B cell (primary cell): Measurements from ENCODE around the gene EIF2AK2. TPM values are rescaled to one million over a fixed set of nuclear protein-coding genes. Genes with fewer than 3 reads are reported as not detected.

ENCODE experiments used
- ATAC-seq: fragments of 200-7000 bp; cut with Tn5 transposase; one replicate; pipeline ENCODE4 v1.10.0; 2021; ENCODE audit warnings: low read depth, mild to moderate bottlenecking, moderate number of reproducible peaks, moderate library complexity
- CTCF ChIA-PET: fragments of 350-600 bp; sonication (Branson Sonifier 250); formaldehyde crosslinking; loops from one replicate; lab custom pipeline; 2021; ENCODE audit warnings: antibody characterized with exemption, inconsistent platforms; lab: Charles Lee
- POLR2A ChIA-PET: fragments of 350-600 bp; sonication (Branson Sonifier 250); formaldehyde crosslinking; loops from one replicate; lab custom pipeline; 2021; ENCODE audit warnings: antibody characterized with exemption; lab: Charles Lee
- DNase-seq: peaks from one replicate; pipeline ENCODE4 v3.0.0; 2013
- H2AFZ ChIP-seq: 2 replicates; pipeline ENCODE4 v1.6.1; 2012; ENCODE audit warnings: mild to moderate bottlenecking, low read depth, low read length; ENCODE audit not compliant: insufficient read depth, poor library complexity, severe bottlenecking
- H3K27ac ChIP-seq, 2 donors: 1 replicate in 1 of 2; 2 replicates in 1 of 2; pipeline ENCODE4 v1.5.1; 2012 to 2013; ENCODE audit warnings: low read length in 2 of 2, mild to moderate bottlenecking in 2 of 2, moderate library complexity in 1 of 2
- H3K27me3 ChIP-seq, 4 experiments: fragments of 200-600 bp in 1 of 4; sonication (generic) in 1 of 4; replicated peaks in 1 of 4; 1 replicate in 2 of 4; 2 replicates in 2 of 4; pipeline versions ENCODE4 v1.6.1 to v1.7.0; 2013 to 2016; ENCODE audit warnings: low read length in 3 of 4, mild to moderate bottlenecking in 2 of 4, mixed read lengths in 1 of 4, moderate library complexity in 1 of 4; ENCODE audit not compliant: insufficient read depth in 4 of 4, control insufficient read depth in 3 of 4; ENCODE audit errors: control extremely low read depth in 1 of 4
- H3K36me3 ChIP-seq, 2 experiments: replicated peaks in 1 of 2; 1 replicate in 1 of 2; 2 replicates in 1 of 2; pipeline versions ENCODE4 v1.6.1 to v1.7.1; 2013; ENCODE audit warnings: low read length in 1 of 2; ENCODE audit not compliant: insufficient read depth in 2 of 2, control insufficient read depth in 1 of 2; ENCODE audit errors: control extremely low read depth in 1 of 2, extremely low read depth in 1 of 2
- H3K4me1 ChIP-seq, 2 donors: fragments of 200-600 bp in 1 of 2; sonication (generic) in 1 of 2; 1 replicate in 1 of 2; 2 replicates in 1 of 2; pipeline versions ENCODE4 v1.5.1 to v1.6.1; 2013 to 2017; ENCODE audit warnings: low read length in 2 of 2; ENCODE audit not compliant: control insufficient read depth in 2 of 2, insufficient read depth in 2 of 2
- H3K4me2 ChIP-seq: replicated peaks from 2 replicates; pipeline ENCODE3; 2012; ENCODE audit warnings: mild to moderate bottlenecking, low read depth, low read length; ENCODE audit not compliant: poor library complexity, severe bottlenecking
- H3K4me3 ChIP-seq, 5 experiments: fragments of 200-600 bp in 1 of 5; sonication (generic) in 1 of 5; 1 replicate in 3 of 5; 2 replicates in 2 of 5; pipeline versions ENCODE4 v1.5.1 to v1.7.0; 2011 to 2016; ENCODE audit warnings: low read length in 4 of 5, mild to moderate bottlenecking in 4 of 5, low read depth in 2 of 5, control low read depth in 1 of 5, moderate library complexity in 1 of 5; ENCODE audit not compliant: insufficient read depth in 1 of 5; ENCODE audit errors: control extremely low read depth in 1 of 5, extremely low read depth in 1 of 5
- H3K79me2 ChIP-seq: fragments of 200-600 bp; sonication (generic); one replicate; pipeline ENCODE4 v1.6.0; 2016; ENCODE audit warnings: low read length; ENCODE audit not compliant: control insufficient read depth, insufficient read depth
- H3K9ac ChIP-seq: fragments of 200-600 bp; sonication (generic); 2 replicates; pipeline ENCODE4 v1.6.1; 2017; ENCODE audit warnings: mild to moderate bottlenecking, low read length, moderate library complexity
- H3K9me3 ChIP-seq, 3 donors: one replicate each; pipeline versions ENCODE4 v1.6.1 to v1.7.1; 2013; ENCODE audit warnings: low read length in 2 of 3; ENCODE audit not compliant: control insufficient read depth in 2 of 3, insufficient read depth in 1 of 3; ENCODE audit errors: control extremely low read depth in 1 of 3
- H4K20me1 ChIP-seq: 2 replicates; pipeline ENCODE4 v1.6.0; 2012; ENCODE audit warnings: mild to moderate bottlenecking, low read length; ENCODE audit not compliant: insufficient read depth, control insufficient read depth, poor library complexity, severe bottlenecking
- H3K27ac Mint-ChIP-seq: one replicate; pipeline ENCODE4 v1.8.0; 2021; ENCODE audit warnings: mixed read lengths
- H3K27me3 Mint-ChIP-seq: one replicate; pipeline ENCODE4 v1.8.0; 2021; ENCODE audit warnings: mixed read lengths
- H3K4me1 Mint-ChIP-seq: one replicate; pipeline ENCODE4 v1.8.0; 2021; ENCODE audit warnings: mixed read lengths
- H3K4me3 Mint-ChIP-seq: one replicate; pipeline ENCODE4 v1.8.0; 2021; ENCODE audit warnings: mixed read lengths
- H3K9me3 Mint-ChIP-seq: one replicate; pipeline ENCODE4 v1.8.0; 2022; ENCODE audit warnings: mixed read lengths; ENCODE audit not compliant: insufficient read depth
- EZH2 ChIP-seq: IDR thresholded peaks from 2 replicates; pipeline ENCODE4 v1.6.1; 2012; ENCODE audit warnings: borderline replicate concordance, low read depth, mild to moderate bottlenecking, moderate library complexity, low read length; ENCODE audit not compliant: insufficient read depth, poor library complexity, severe bottlenecking
- WGBS: methylation state at CpG from one replicate; pipeline ENCODE4 v1.1.5; 2013; ENCODE audit warnings: missing lambda C conversion rate; ENCODE audit not compliant: insufficient coverage; 5-methylcytosine and 5-hydroxymethylcytosine counted together
- intact Hi-C: fragments of 100-400 bp; cut with micrococcal nuclease; formaldehyde crosslinking; loops from one replicate; pipeline ENCODE4 v1.10.0; 2022
- polyA plus RNA-seq: library from polyadenylated mRNA; depleted of rRNA; stranded (reverse); fragments of >200 nt; gene quantifications from 2 replicates; pipeline ENCODE4 v1.2.3, GENCODE V29; 2012
- total RNA-seq, 2 donors: library from RNA; stranded (reverse); fragments of 120-200 nt in 1 of 2; gene quantifications; 1 replicate in 1 of 2; 2 replicates in 1 of 2; pipeline versions ENCODE4 v1.2.3 to v1.2.4, GENCODE V29; 2013 to 2022
- TF ChIP-seq, protein P1 (sequence below): fragments of 200-600 bp; IDR thresholded peaks from one replicate; pipeline ENCODE4 v1.8.0; 2022; ENCODE audit warnings: antibody characterized with exemption, mild to moderate bottlenecking

EIF2AK2 gene
- total and polyA plus RNA-seq, 2 donors (not counting 1 experiment from before 2014, with no cell fraction given) = 6.5 to 36.9 TPM

DNA sequence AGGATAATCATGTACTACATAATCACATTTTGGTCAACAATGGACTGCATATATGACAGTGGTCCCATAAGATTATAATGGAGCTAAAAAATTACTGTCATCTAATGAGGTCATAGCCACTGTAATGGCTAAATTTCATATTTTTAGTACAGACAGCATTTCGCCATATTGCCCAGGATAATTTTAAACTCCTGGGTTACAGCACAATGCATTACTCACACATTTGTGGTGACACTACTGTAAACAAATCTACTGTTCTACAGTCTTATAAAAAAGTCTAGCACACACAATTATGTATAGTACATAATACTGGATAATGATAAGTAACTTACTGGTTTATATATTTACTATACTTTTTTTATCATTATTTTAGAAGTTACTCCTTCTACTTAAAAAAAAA lies 12.8 kb downstream of the EIF2AK2 start:
- H3K27me3 Mint-ChIP-seq = no peaks in the 10 kb centered on the region
- Histone ChIP-seq H2AFZ (no peak overlapping the region), H3K27me3 (no peaks in the 10 kb centered on the region), H3K79me2 (peaks cover 6% of the 10 kb centered on the region), H3K27ac (no peak overlapping the region), H3K4me1 (peaks cover 0 to 4% of the 10 kb centered on the region in 2 donors), H3K4me3 (no peak overlapping the region), H3K36me3 (peaks cover 12 to 61% of the 10 kb centered on the region in 2 experiments), H3K9me3 (no peaks in the 10 kb centered on the region), H4K20me1 (no peaks in the 10 kb centered on the region), H3K4me2 (no peak overlapping the region), H3K9ac (no peak overlapping the region)
- no CpG with 5 or more reads among the region's 1 CpG for WGBS
- no peak overlapping the region for H3K4me3 Mint-ChIP-seq
- POLR2A ChIA-PET = no interaction called here
- TF ChIP-seq EZH2 = no peak
- TF ChIP-seq, protein P1, sequence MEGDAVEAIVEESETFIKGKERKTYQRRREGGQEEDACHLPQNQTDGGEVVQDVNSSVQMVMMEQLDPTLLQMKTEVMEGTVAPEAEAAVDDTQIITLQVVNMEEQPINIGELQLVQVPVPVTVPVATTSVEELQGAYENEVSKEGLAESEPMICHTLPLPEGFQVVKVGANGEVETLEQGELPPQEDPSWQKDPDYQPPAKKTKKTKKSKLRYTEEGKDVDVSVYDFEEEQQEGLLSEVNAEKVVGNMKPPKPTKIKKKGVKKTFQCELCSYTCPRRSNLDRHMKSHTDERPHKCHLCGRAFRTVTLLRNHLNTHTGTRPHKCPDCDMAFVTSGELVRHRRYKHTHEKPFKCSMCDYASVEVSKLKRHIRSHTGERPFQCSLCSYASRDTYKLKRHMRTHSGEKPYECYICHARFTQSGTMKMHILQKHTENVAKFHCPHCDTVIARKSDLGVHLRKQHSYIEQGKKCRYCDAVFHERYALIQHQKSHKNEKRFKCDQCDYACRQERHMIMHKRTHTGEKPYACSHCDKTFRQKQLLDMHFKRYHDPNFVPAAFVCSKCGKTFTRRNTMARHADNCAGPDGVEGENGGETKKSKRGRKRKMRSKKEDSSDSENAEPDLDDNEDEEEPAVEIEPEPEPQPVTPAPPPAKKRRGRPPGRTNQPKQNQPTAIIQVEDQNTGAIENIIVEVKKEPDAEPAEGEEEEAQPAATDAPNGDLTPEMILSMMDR = no peak
- no peaks in the 10 kb centered on the region for H3K9me3 Mint-ChIP-seq
- H3K4me1 Mint-ChIP-seq = peaks cover 3% of the 10 kb centered on the region
- no peak for DNase-seq
- intact Hi-C loops = no loop called here
- CTCF ChIA-PET = no interaction called here
- no peak overlapping the region for H3K27ac Mint-ChIP-seq
- no peak for ATAC-seq

DNA sequence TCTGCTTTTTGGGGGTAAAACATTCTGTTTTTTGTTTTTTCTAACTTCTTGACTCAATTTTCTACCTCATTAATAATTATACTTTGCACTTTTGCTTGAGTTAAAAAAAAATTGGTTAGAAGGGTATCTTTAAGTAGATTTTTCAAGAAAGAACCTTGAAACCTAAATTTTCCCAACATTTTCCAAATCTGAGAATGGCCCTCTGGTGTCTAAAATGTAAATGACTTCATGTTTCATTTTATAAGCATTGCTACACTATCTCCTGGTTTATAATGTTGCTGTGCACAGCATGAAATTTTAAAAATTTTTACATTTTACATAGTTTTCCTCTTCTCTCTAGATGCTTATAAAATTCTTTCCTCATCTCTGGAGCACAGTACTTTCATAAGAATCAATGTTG lies 14.2 kb downstream of the EIF2AK2 start:
- Mint-ChIP-seq H3K27me3 (no peaks in the 10 kb centered on the region), H3K4me3 (no peak overlapping the region), H3K27ac (no peak overlapping the region), H3K4me1 (peaks cover 3% of the 10 kb centered on the region), H3K9me3 (no peaks in the 10 kb centered on the region)
- intact Hi-C loops = no loop called here
- POLR2A ChIA-PET = no interaction called here
- Histone ChIP-seq H3K4me3 (no peak overlapping the region), H2AFZ (no peak overlapping the region), H3K27me3 (no peaks in the 10 kb centered on the region), H3K9ac (no peak overlapping the region), H3K4me1 (peaks cover 0 to 4% of the 10 kb centered on the region in 2 donors), H3K27ac (no peak overlapping the region), H3K79me2 (no peaks in the 10 kb centered on the region), H3K4me2 (no peak overlapping the region), H3K36me3 (peaks cover 12 to 61% of the 10 kb centered on the region in 2 experiments), H3K9me3 (no peaks in the 10 kb centered on the region), H4K20me1 (no peaks in the 10 kb centered on the region)
- CTCF ChIA-PET = interaction anchor here (0.7 to 0.9 kb wide), 2 partner anchors 10 to 27 kb away, joined by 3 read pairs; no protein-coding TSS in a partner anchor
- DNase-seq (no peak), ATAC-seq (no peak)
- TF ChIP-seq, protein P1 = no peak
- no peak for TF ChIP-seq EZH2
